SK-N-SH (cell line): Measurements from ENCODE around the gene ARHGEF28.

Experiments
- ELF1 ChIP-seq: IDR thresholded peaks from 2 replicates; pipeline ENCODE4 v1.4.0; 2012
- NFIC ChIP-seq: IDR thresholded peaks from 2 replicates; pipeline ENCODE4 v1.4.0; 2012; ENCODE audit warnings: borderline replicate concordance
- RFX5 ChIP-seq: IDR thresholded peaks from 2 replicates; pipeline ENCODE4 v1.6.1; 2012; ENCODE audit warnings: mild to moderate bottlenecking, improper control_type of control experiment, low read length
- SIN3A ChIP-seq: IDR thresholded peaks from 2 replicates; pipeline ENCODE4 v1.6.1; 2012; ENCODE audit warnings: low read depth, mild to moderate bottlenecking, low read length, moderate library complexity, borderline replicate concordance
- TF ChIP-seq, protein P1 (sequence below): fragments of 200-600 bp; sonication (generic); IDR thresholded peaks from 2 replicates; pipeline ENCODE4 v1.6.1; 2017; ENCODE audit warnings: antibody characterized with exemption, mild to moderate bottlenecking, moderate library complexity
- TF ChIP-seq, protein P2 (sequence below): IDR thresholded peaks from 2 replicates; pipeline ENCODE4 v1.6.1; 2012; ENCODE audit warnings: mild to moderate bottlenecking, low read depth, low read length, moderate library complexity

DNA sequence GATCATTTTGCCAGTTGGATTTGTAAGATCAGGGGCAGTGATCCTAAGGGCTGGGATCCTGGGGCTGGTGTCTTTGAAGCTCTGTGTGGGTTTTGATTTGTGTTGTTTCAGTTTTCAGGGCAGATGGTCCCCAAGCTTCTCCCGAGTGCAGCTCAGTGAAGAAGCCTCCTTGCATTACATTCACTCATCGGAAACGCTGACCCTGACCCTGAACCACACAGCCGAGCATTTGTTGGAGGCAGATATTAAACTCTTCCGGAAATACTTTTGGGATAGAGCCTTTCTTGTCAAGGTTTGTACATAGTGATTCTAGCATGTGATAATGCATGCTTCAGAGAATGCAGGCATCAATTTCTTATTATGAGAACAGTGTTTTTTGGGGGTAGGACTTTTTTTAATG lies 150.4 kb downstream of the ARHGEF28 start:
- TF ChIP-seq, protein P1, sequence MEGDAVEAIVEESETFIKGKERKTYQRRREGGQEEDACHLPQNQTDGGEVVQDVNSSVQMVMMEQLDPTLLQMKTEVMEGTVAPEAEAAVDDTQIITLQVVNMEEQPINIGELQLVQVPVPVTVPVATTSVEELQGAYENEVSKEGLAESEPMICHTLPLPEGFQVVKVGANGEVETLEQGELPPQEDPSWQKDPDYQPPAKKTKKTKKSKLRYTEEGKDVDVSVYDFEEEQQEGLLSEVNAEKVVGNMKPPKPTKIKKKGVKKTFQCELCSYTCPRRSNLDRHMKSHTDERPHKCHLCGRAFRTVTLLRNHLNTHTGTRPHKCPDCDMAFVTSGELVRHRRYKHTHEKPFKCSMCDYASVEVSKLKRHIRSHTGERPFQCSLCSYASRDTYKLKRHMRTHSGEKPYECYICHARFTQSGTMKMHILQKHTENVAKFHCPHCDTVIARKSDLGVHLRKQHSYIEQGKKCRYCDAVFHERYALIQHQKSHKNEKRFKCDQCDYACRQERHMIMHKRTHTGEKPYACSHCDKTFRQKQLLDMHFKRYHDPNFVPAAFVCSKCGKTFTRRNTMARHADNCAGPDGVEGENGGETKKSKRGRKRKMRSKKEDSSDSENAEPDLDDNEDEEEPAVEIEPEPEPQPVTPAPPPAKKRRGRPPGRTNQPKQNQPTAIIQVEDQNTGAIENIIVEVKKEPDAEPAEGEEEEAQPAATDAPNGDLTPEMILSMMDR: no peak
- TF ChIP-seq RFX5 (no peak), NFIC (no peak), SIN3A (no peak), ELF1 (no peak)
- TF ChIP-seq, protein P2, sequence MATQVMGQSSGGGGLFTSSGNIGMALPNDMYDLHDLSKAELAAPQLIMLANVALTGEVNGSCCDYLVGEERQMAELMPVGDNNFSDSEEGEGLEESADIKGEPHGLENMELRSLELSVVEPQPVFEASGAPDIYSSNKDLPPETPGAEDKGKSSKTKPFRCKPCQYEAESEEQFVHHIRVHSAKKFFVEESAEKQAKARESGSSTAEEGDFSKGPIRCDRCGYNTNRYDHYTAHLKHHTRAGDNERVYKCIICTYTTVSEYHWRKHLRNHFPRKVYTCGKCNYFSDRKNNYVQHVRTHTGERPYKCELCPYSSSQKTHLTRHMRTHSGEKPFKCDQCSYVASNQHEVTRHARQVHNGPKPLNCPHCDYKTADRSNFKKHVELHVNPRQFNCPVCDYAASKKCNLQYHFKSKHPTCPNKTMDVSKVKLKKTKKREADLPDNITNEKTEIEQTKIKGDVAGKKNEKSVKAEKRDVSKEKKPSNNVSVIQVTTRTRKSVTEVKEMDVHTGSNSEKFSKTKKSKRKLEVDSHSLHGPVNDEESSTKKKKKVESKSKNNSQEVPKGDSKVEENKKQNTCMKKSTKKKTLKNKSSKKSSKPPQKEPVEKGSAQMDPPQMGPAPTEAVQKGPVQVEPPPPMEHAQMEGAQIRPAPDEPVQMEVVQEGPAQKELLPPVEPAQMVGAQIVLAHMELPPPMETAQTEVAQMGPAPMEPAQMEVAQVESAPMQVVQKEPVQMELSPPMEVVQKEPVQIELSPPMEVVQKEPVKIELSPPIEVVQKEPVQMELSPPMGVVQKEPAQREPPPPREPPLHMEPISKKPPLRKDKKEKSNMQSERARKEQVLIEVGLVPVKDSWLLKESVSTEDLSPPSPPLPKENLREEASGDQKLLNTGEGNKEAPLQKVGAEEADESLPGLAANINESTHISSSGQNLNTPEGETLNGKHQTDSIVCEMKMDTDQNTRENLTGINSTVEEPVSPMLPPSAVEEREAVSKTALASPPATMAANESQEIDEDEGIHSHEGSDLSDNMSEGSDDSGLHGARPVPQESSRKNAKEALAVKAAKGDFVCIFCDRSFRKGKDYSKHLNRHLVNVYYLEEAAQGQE: no peak
